GM12864 (cell line): ENCODE measurements around the gene TMEM125.

Experiments
- DNase-seq: peaks from one replicate; pipeline ENCODE4 v3.0.0-alpha.2; 2011; ENCODE audit warnings: low read depth
- H3K4me3 ChIP-seq: 2 replicates; pipeline ENCODE4 v1.5.1; 2011; ENCODE audit warnings: mild to moderate bottlenecking, low read depth, low read length, control low read depth
- TF ChIP-seq, protein P1 (sequence below): IDR thresholded peaks from 2 replicates; pipeline ENCODE4 v1.5.1; 2011; ENCODE audit warnings: low read depth, mild to moderate bottlenecking, moderate library complexity, low read length, control low read depth, inconsistent platforms; ENCODE audit errors: missing control alignments

Gene TMEM125

DNA sequence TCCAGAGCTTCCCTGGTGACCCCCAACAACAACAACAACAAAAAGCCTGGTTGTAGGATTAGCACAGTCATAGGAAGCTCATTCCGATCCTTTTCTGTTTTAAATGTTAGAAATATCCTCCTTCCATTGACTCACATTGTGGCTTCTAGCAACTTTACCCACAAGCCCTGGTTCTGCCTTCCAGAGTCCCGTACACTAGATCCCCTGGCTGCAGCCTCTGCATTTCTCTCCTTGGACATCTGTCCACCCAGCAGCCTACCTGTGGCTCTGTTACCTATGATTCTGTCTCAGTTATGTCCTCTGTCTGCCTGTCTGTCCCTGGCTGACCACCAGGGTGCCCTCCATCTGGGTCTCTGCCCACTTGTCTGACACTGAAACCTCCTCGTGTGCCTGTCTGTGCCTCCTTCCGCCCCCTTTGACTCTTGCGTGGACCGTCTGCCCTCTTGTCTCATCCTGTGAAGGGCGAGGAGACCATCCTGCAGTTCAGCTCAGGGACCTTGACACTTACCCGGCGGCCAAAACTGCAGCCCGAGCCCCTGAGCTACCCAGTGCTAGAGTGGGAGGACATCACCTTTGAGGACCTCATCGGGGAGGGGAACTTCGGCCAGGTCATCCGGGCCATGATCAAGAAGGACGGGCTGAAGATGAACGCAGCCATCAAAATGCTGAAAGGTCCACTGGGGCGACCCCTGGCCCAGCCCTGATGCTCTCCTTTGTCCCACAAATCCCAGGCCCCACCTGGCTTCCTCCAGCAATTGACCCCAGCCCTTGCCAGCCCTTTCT lies 47.1 kb downstream of the TMEM125 start:
- TF ChIP-seq, protein P1, sequence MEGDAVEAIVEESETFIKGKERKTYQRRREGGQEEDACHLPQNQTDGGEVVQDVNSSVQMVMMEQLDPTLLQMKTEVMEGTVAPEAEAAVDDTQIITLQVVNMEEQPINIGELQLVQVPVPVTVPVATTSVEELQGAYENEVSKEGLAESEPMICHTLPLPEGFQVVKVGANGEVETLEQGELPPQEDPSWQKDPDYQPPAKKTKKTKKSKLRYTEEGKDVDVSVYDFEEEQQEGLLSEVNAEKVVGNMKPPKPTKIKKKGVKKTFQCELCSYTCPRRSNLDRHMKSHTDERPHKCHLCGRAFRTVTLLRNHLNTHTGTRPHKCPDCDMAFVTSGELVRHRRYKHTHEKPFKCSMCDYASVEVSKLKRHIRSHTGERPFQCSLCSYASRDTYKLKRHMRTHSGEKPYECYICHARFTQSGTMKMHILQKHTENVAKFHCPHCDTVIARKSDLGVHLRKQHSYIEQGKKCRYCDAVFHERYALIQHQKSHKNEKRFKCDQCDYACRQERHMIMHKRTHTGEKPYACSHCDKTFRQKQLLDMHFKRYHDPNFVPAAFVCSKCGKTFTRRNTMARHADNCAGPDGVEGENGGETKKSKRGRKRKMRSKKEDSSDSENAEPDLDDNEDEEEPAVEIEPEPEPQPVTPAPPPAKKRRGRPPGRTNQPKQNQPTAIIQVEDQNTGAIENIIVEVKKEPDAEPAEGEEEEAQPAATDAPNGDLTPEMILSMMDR = peak; percentile 17
- H3K4me3 ChIP-seq = no peak overlapping the region
- no peak for DNase-seq

DNA sequence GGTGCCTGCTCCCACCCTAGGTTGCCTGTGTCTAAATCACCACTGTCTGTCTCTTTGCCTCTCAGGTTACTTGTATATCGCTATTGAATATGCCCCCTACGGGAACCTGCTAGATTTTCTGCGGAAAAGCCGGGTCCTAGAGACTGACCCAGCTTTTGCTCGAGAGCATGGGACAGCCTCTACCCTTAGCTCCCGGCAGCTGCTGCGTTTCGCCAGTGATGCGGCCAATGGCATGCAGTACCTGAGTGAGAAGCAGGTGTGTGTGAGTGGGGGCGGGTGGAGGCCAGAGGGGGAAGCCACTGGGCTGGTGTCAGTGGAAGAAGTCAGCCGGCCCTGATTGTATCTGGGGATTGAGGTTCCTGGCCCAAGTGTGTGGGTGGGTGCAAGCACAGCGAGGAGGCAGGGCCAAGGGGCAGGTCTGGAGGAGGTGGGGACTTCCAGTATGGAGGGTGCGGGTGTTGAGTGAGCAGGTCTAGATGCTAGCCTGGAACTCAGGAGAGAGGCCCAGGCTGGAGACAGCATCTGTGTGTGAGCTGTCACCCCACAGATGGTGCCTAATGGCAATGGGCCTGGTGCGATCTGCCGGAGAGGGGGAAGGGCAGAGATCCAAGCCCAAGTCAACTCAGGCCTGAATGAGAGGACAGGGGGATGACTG lies 48.2 kb downstream of the TMEM125 start:
- H3K4me3 ChIP-seq = no peak overlapping the region
- no peak for DNase-seq
- TF ChIP-seq, protein P1 = no peak

DNA sequence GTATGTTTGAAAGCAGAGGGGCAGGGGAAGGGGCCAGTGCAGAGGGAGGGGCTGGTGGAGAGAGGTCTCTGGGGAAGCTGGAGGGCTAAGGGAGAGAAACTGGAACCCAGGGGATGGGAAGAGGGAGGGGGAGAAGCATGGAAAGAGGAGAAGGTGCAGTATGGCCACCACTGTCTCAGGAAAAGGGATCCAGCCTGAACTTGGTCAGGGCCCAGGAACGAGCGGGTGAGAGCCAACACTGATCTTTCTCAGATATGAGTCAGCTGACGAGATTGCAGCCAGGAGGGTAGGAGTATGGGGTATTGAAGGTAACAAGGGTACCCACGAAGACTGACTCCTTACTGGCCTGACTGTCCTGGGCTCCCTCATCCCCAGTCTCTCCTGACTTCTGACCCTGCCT lies 49.0 kb downstream of the TMEM125 start:
- no peak overlapping the region for H3K4me3 ChIP-seq
- TF ChIP-seq, protein P1 = no peak
- DNase-seq = no peak

DNA sequence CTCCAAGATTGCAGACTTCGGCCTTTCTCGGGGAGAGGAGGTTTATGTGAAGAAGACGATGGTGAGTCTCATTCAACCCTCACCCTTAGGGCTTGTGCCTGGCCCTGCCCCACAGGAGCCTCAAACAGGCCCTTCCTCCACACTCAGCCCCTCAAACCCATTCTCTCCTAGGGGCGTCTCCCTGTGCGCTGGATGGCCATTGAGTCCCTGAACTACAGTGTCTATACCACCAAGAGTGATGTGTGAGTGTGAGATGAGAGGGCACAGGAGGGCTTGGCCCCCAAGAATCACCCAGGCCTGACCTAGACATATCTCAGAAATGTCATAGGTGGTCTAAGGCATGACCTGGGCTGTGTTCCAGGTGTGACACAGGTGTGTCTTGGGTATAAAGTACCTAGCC lies 49.5 kb downstream of the TMEM125 start:
- no peak for DNase-seq
- TF ChIP-seq, protein P1 = no peak
- H3K4me3 ChIP-seq = no peak overlapping the region

DNA sequence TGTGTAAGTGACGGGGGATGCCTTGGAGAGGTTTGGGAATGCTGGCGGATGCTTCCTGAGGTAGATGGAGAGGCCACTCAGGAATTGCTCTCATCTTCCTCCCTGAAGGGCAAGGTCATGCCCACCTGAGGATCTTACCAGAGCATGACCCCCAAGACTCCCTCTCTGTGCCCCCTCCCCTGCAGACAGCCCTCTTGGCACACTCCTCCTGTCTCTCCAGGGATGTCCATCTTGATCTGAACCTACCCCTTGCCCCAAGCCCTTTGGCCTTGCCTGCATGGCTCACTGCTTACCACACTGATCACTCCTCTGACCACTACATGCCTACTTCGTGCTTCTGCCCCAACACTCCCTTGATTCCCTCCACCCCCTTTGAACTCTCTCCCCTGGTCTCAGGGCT lies 50.0 kb downstream of the TMEM125 start:
- no peak for DNase-seq
- H3K4me3 ChIP-seq = no peak overlapping the region

DNA sequence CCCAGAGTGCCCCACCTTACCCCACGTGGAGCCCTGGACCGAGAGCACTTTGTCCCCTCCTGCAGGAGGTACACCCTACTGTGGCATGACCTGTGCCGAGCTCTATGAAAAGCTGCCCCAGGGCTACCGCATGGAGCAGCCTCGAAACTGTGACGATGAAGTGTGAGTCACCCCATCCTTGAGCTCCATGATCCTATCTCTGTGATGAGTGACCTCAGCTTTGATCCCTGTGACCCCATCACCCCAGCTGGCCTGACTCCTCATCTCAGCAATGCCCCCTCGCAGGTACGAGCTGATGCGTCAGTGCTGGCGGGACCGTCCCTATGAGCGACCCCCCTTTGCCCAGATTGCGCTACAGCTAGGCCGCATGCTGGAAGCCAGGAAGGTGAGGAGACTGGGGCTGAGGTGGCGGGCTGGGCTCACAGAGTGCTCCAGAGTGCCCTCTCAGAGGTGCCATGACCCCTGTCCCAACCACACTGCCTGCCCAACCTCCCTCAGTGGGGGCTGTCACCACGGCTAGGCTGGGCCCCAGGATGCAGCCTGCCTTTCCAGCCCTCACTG lies 51.6 kb downstream of the TMEM125 start:
- H3K4me3 ChIP-seq = no peak overlapping the region

More for the DNA sequence above, 50.0 kb downstream of the TMEM125 start:
- TF ChIP-seq, protein P1 = no peak

More for the DNA sequence above, 51.6 kb downstream of the TMEM125 start:
- no peak for DNase-seq
- TF ChIP-seq, protein P1 = no peak
